T1000 (cell line): Measurements from ENCODE around the gene KCNQ1.

Experiments
- DNase-seq: peaks from one replicate; lab custom pipeline; 2025; ENCODE audit warnings: mixed read lengths; lab: John Stamatoyannopoulos, UW

KCNQ1 gene

GRCh38 chr11:2714871-2715270 is 270.1 kb downstream of the KCNQ1 start:
- DNase-seq, result no peak

- DNase-seq, result no peak
These were observed 271.0 kb downstream of the KCNQ1 start for GRCh38 chr11:2715716-2716350.

DNA sequence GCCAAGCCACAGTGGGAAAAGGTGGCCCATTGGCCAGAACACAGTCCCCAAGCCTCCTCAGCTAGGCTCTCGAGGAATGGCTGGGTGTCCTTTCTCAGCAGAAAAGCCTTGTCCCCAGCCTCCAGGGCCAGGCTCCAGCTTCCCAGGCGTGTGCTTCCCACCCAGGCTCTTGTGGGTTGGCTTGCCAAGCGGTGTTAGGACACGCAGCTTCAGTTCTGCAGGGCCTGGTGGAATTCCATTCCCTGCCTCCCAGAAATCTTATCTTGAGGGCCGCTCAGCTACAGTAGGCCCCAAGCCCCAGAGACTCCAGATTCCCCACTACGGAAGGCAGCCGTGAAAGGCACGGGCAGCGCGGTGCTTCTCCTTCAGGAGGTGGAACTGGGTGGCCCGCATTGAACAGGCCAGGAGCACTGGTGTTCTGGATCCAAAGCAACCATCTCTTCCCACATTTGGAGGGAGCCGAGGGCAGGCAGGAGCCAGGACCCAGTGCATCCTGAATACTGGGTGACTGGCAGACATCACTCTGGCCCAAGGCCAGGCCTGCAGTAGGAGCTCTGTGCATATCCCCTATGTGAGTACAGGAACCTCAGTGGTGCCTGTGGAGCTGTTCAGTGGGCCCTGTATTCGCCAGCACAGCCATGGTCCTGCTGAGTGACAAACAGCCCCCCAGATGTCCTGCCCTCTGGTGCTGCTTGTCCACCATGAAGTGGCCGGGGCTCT is 271.7 kb downstream of the KCNQ1 start:
- no peak for DNase-seq

GRCh38 chr11:2717561-2718325 is 272.9 kb downstream of the KCNQ1 start:
- no peak for DNase-seq

- no peak for DNase-seq
These were observed 274.1 kb downstream of the KCNQ1 start for GRCh38 chr11:2718817-2719438.

- DNase-seq, result no peak
These were observed 275.2 kb downstream of the KCNQ1 start for GRCh38 chr11:2719831-2720590.

DNA sequence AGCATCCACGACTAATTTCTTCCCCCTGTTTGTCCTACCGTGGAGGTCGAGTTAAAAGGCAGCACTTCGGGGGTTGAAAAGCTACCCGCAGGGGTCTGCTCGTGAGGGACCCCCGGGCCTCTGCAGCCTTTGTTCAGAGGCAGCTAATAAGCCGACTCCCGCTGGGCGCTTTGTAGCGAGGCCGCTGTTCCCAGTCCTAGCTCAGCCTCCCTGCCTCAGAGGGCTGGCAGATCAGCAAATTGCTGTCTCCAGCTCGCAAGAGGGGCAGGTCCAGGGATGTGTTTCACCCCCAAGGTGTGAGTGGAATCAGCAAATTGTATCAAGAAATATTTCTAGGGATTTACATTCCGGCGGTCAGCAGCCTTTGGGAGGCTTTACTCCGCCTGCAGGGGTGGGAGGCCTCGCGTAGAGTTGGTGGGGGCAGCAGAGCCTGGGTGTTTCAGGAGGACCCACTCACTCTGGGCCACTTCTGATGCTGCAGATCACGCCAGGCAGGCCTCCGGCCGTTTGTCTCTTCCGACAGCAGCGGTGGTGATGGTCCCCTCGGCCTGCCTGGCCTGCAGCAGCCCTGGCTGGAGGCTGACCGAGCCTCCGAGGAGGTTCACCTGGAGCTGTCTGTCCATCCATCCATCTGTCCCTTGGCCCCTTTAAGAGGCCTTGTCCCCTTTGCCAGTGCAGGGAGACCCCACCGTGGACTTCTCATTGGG is 276.6 kb downstream of the KCNQ1 start:
- DNase-seq, result no peak

- no peak for DNase-seq
These were observed 278.1 kb downstream of the KCNQ1 start for GRCh38 chr11:2722955-2723354.

DNA sequence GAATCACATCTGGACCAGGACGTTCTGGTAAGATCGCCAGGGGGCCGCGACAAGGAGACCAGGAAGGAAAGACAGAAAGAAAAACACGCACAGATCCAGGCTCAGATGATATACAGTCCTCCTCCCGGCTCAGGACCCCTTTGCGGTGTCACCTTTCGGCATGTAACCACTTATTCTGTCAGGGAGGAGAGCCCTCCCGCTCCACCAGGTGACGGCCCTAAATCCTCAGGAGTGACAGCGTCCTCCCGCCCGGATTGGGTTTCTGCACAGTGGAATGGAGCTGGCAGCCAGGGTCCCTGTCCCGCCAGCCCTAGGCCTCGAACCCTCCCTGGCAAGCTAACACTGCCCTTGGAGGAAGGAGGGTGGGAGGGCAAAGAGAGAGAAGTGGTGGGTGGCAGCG is 279.3 kb downstream of the KCNQ1 start:
- DNase-seq, result no peak

GRCh38 chr11:2724653-2725367 is 280.0 kb downstream of the KCNQ1 start:
- no peak for DNase-seq

DNA sequence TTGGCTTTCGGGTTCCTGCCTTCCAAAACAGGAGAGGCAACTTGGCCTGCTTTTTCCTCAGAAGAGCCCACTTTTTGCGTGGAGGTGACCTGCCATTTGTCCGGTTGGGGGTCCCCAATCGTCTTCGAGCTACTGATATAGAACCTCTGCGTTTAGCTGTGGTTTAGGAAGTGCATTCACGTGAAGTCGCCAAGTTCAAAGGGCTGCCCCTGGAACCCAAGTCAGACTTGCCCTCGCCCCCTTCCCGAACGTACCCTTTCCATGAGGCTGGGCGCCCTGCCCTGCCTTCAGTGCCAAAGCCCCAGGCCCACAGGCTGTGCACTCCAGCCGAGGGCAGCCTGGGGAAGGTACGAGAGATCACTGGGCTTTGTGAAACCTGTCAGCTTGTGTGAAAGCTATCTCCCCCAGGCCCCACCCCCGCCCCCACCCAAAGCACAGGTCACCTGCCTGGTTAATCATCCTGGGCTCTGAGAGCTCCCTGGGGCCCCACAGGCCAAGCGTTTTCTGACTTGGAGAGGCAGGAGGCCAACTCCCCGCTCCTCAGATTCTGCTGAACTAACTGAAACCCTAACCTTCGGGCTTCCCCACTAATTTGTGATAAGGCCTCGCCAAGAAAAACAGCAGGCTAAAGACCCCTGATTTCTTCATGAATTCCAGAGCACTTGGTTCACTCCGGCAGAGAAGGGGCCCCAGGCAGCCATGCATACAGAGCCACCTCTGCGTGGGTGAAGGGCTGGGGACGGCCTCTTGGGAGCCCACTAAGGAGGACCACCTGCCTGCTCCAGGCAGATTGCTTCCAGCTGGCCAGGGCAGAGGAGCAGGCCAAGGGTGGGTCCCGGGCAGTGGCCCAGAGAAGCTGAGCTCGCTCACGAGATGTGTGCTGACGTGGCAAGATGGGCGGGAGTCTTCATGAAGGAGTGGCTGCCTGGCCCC is 280.8 kb downstream of the KCNQ1 start:
- DNase-seq, result no peak

DNA sequence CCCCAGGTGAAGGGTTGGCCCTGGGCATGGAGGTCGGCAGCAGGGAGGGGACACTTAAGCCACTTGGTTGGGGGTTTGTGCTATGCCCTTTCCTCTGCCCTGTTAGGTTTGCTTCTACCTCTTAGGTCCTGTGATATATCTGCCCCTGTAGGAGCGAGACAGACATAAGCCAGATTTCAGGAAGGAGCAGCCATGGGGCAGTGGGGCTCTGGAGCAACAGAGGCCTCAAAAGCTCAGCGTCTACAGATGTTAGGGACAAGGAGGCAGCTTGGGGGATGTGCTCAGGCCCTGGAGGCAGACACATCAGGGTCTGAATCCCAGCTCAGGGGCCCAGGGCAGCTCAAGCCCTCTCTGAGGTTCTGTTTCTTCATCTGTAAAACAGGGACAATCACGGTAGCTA is 282.2 kb downstream of the KCNQ1 start:
- DNase-seq, result no peak

DNA sequence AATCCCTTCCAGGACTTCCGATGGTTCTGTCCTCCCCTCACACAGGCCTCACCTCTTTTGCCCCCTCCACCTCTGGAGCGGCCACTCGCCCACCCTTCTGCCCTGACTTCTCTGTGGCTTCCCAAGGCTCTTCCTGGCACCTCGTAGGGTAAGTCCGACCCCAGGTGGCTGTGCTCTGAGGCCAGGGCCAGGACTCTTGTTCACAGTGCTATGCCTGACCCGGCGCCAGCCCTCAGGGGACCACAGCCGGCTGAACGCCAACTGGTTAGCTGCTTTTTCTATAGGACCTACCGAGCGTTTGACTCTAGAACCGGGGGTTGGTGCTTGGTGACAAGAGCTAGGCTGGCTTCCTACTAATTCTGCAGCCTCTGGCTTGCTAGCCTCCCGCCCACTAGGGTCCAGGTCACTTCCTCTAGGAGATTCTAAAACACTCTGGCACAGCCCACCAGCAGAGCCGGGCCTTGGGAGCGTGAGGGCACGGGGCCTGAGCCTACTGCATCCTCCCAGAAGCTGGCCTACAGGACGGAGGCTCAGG is 283.4 kb downstream of the KCNQ1 start:
- no peak for DNase-seq

GRCh38 chr11:2728663-2729332 is 284.0 kb downstream of the KCNQ1 start:
- DNase-seq, result no peak

GRCh38 chr11:2729841-2730240 is 285.0 kb downstream of the KCNQ1 start:
- no peak for DNase-seq

GRCh38 chr11:2730272-2731129 is 285.7 kb downstream of the KCNQ1 start:
- DNase-seq, result no peak
